Measurements from ENCODE around the gene RAB5IF. TPM values are rescaled to one million over a fixed set of nuclear protein-coding genes. Genes with fewer than 3 reads are reported as not detected.
"Not testable (repeated sequence)": the region's sequence is repeated elsewhere in the genome, so short reads cannot be mapped to it uniquely, and the experiment has no call there.

RAB5IF gene
- total and polyA plus RNA-seq, 9 of the 15 experiments (the other 6 are each of a cell fraction or from before 2014, with no cell fraction given): 26.5 to 198 (median 134) TPM

DNA sequence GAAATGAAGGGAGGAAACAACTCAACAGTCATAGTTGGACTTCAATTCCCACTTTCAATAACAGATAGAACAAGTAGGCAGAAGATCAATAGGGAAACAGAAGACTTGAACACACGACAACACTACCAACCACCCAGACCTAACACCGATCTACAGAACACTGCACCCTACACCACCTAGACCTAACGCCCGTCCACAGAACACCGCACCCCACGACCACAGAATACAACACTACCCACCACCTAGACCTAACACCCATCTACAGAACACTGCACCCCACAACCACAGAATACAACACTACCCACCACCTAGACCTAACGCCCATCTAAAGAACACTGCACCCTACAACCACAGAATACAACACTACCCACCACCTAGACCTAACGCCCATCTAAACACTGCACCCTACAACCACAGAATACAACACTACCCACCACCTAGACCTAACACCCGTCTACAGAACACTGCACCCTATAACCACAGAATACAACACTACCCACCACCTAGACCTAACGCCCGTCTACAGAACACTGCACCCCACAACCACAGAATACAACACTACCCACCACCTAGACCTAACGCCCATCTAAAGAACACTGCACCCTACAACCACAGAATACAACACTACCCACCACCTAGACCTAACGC lies 41.4 kb upstream of the RAB5IF start:
- H4K20me1 ChIP-seq (replicated peaks; ENCODE audit: control insufficient read depth, insufficient read depth, low read length); H3K9me1 ChIP-seq (ENCODE audit: control insufficient read depth, insufficient read depth, low read length); H2AFZ ChIP-seq (ENCODE audit: low read depth, low read length); CTCF ChIA-PET (ENCODE audit: low intra/inter-chr PET ratio); H3K79me2 ChIP-seq (ENCODE audit: control insufficient read depth, insufficient read depth, low read length); in situ Hi-C loops (cut with MboI); ATAC-seq; POLR2A ChIA-PET; BruUV-seq (replicated peaks); H3K9ac ChIP-seq (ENCODE audit: insufficient read depth in 1 of 2, low read depth in 2 of 2, low read length in 2 of 2); H3K4me2 ChIP-seq (ENCODE audit: insufficient read depth, low read length); FAIRE-seq; H3K27me3 ChIP-seq (ENCODE audit: control insufficient read depth in 2 of 2, insufficient read depth in 2 of 2, low read length in 2 of 2); H3K4me1 ChIP-seq (replicated peaks in 1 of 2; ENCODE audit: control insufficient read depth in 2 of 2, insufficient read depth in 2 of 2, low read length in 2 of 2); intact Hi-C loops (cut with micrococcal nuclease); H3K4me3 ChIP-seq; H3K9me3 ChIP-seq (replicated peaks; ENCODE audit: control insufficient read depth, insufficient read depth, low read depth, low read length); DNase-seq (ENCODE audit: extremely low read depth in 1 of 4, low spot score in 3 of 4); H3K27ac ChIP-seq (ENCODE audit: extremely low read depth, low read depth, low read length); H3K36me3 ChIP-seq (ENCODE audit: control insufficient read depth, insufficient read depth, low read length): not testable (repeated sequence)
- 33% methylated on average over 10 of the region's 13 CpGs for WGBS (ENCODE audit: insufficient coverage, low coverage, missing lambda C conversion rate)

DNA sequence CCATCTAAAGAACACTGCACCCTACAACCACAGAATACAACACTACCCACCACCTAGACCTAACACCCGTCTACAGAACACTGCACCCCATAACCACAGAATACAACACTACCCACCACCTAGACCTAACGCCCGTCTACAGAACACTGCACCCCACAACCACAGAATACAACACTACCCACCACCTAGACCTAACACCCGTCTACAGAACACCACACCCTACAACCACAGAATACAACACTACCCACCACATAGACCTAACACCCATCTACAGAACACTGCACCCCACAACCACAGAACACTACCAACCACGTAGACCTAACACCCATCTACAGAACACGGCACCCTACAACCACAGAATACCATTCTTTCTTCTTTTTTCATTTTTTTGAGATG lies 40.9 kb upstream of the RAB5IF start:
- H3K4me2 ChIP-seq (ENCODE audit: insufficient read depth, low read length); H3K36me3 ChIP-seq (ENCODE audit: control insufficient read depth, insufficient read depth, low read length); CTCF ChIA-PET (ENCODE audit: low intra/inter-chr PET ratio); ATAC-seq; H3K9me3 ChIP-seq (replicated peaks; ENCODE audit: control insufficient read depth, insufficient read depth, low read depth, low read length); FAIRE-seq; in situ Hi-C loops (cut with MboI); H3K79me2 ChIP-seq (ENCODE audit: control insufficient read depth, insufficient read depth, low read length); H3K4me3 ChIP-seq; H3K9ac ChIP-seq (ENCODE audit: insufficient read depth in 1 of 2, low read depth in 2 of 2, low read length in 2 of 2); POLR2A ChIA-PET; DNase-seq (ENCODE audit: extremely low read depth in 1 of 4, low spot score in 3 of 4); H4K20me1 ChIP-seq (replicated peaks; ENCODE audit: control insufficient read depth, insufficient read depth, low read length); H3K4me1 ChIP-seq (replicated peaks in 1 of 2; ENCODE audit: control insufficient read depth in 2 of 2, insufficient read depth in 2 of 2, low read length in 2 of 2); H3K27ac ChIP-seq (ENCODE audit: extremely low read depth, low read depth, low read length); H3K27me3 ChIP-seq (ENCODE audit: control insufficient read depth in 2 of 2, insufficient read depth in 2 of 2, low read length in 2 of 2); H3K9me1 ChIP-seq (ENCODE audit: control insufficient read depth, insufficient read depth, low read length); H2AFZ ChIP-seq (ENCODE audit: low read depth, low read length); intact Hi-C loops (cut with micrococcal nuclease); BruUV-seq (replicated peaks): not testable (repeated sequence)
- 28% methylated on average over 6 of the region's 6 CpGs for WGBS (ENCODE audit: insufficient coverage, low coverage, missing lambda C conversion rate)

All from K562 (cell line).